ENCODE results near the gene PAPPA.

DNA sequence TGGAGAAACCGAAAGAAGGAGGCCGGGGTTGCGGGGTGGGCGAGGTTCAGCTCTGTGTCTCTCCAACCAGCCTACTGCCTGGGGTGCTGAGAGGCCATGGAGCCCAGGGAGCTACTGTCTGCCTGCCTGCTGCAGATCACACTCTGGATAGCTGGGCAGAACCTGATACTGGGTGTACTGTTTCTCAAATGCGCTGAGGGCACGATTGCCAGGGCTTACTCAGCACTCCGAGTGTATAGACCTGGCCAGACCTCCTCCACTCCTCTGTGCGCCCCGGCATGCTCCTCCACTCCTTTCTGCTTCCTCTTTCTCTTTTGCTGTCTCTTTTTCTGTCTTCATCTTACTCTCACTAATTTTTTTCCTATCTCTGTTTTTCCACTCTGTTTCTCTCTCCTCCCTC, 215.1 kb downstream of the PAPPA start:
- no peak for TF ChIP-seq NFATC4 (CRISPR knock-in tag; IDR thresholded peaks at IDR 0.05)
- TF ChIP-seq MYBL2 (CRISPR knock-in tag; IDR thresholded peaks at IDR 0.05), result no peak
- no peak for TF ChIP-seq SP1 (CRISPR knock-in tag; conservative IDR thresholded peaks at IDR 0.05)
- TF ChIP-seq FOXK1 (CRISPR knock-in tag; IDR thresholded peaks at IDR 0.05), result no peak
- TF ChIP-seq, protein P1, sequence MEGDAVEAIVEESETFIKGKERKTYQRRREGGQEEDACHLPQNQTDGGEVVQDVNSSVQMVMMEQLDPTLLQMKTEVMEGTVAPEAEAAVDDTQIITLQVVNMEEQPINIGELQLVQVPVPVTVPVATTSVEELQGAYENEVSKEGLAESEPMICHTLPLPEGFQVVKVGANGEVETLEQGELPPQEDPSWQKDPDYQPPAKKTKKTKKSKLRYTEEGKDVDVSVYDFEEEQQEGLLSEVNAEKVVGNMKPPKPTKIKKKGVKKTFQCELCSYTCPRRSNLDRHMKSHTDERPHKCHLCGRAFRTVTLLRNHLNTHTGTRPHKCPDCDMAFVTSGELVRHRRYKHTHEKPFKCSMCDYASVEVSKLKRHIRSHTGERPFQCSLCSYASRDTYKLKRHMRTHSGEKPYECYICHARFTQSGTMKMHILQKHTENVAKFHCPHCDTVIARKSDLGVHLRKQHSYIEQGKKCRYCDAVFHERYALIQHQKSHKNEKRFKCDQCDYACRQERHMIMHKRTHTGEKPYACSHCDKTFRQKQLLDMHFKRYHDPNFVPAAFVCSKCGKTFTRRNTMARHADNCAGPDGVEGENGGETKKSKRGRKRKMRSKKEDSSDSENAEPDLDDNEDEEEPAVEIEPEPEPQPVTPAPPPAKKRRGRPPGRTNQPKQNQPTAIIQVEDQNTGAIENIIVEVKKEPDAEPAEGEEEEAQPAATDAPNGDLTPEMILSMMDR (IDR thresholded peaks at IDR 0.05), result no peak
- TF ChIP-seq ZNF138 (CRISPR knock-in tag; conservative IDR thresholded peaks at IDR 0.05), result no peak
- TF ChIP-seq ZBTB21 (CRISPR knock-in tag; IDR thresholded peaks at IDR 0.05; ENCODE audit: borderline replicate concordance), result no peak
- TF ChIP-seq, protein P2, sequence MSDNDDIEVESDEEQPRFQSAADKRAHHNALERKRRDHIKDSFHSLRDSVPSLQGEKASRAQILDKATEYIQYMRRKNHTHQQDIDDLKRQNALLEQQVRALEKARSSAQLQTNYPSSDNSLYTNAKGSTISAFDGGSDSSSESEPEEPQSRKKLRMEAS (CRISPR knock-in tag; IDR thresholded peaks at IDR 0.05), result no peak
- TF ChIP-seq, protein P3, sequence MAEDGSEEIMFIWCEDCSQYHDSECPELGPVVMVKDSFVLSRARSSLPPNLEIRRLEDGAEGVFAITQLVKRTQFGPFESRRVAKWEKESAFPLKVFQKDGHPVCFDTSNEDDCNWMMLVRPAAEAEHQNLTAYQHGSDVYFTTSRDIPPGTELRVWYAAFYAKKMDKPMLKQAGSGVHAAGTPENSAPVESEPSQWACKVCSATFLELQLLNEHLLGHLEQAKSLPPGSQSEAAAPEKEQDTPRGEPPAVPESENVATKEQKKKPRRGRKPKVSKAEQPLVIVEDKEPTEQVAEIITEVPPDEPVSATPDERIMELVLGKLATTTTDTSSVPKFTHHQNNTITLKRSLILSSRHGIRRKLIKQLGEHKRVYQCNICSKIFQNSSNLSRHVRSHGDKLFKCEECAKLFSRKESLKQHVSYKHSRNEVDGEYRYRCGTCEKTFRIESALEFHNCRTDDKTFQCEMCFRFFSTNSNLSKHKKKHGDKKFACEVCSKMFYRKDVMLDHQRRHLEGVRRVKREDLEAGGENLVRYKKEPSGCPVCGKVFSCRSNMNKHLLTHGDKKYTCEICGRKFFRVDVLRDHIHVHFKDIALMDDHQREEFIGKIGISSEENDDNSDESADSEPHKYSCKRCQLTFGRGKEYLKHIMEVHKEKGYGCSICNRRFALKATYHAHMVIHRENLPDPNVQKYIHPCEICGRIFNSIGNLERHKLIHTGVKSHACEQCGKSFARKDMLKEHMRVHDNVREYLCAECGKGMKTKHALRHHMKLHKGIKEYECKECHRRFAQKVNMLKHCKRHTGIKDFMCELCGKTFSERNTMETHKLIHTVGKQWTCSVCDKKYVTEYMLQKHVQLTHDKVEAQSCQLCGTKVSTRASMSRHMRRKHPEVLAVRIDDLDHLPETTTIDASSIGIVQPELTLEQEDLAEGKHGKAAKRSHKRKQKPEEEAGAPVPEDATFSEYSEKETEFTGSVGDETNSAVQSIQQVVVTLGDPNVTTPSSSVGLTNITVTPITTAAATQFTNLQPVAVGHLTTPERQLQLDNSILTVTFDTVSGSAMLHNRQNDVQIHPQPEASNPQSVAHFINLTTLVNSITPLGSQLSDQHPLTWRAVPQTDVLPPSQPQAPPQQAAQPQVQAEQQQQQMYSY (CRISPR knock-in tag; IDR thresholded peaks at IDR 0.05), result no peak
- TF ChIP-seq, protein P4, sequence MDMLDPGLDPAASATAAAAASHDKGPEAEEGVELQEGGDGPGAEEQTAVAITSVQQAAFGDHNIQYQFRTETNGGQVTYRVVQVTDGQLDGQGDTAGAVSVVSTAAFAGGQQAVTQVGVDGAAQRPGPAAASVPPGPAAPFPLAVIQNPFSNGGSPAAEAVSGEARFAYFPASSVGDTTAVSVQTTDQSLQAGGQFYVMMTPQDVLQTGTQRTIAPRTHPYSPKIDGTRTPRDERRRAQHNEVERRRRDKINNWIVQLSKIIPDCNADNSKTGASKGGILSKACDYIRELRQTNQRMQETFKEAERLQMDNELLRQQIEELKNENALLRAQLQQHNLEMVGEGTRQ (CRISPR knock-in tag; IDR thresholded peaks at IDR 0.05), result no peak
- no peak for TF ChIP-seq JUN (CRISPR knock-in tag; IDR thresholded peaks at IDR 0.05)

Measured in WTC11 (cell line).